GM12878 (cell line): ENCODE results near the gene CYSTM1.

Experiments used
- CHD2 ChIP-seq: IDR thresholded peaks from 2 replicates; pipeline ENCODE4 v1.6.1; 2011; ENCODE audit warnings: low read depth, low read length, improper control_type of control experiment, borderline replicate concordance
- CTCF ChIP-seq, 3 experiments: IDR thresholded peaks in 2 of 3; conservative IDR thresholded peaks in 1 of 3; 2 replicates each; pipeline ENCODE4 v1.5.1; 2011; ENCODE audit warnings: low read depth in 3 of 3, low read length in 3 of 3, mild to moderate bottlenecking in 3 of 3, control low read depth in 2 of 3, moderate library complexity in 2 of 3, inconsistent platforms in 1 of 3, mixed read lengths in 1 of 3; ENCODE audit not compliant: control insufficient read depth in 2 of 3, insufficient read depth in 1 of 3; ENCODE audit errors: extremely low read depth in 1 of 3
- MXI1 ChIP-seq: fragments of 150-350 bp; IDR thresholded peaks from 2 replicates; pipeline ENCODE4 v1.6.1; 2011; ENCODE audit warnings: low read depth, mild to moderate bottlenecking, inconsistent platforms, low read length, improper control_type of control experiment

GRCh38 chr5:140260089-140260656 lies 85.2 kb downstream of the CYSTM1 start:
- TF ChIP-seq MXI1: no peak
- no peak for TF ChIP-seq CHD2
- TF ChIP-seq CTCF (IDR thresholded peaks at IDR 0.05 in 2 of 3, conservative IDR thresholded peaks at IDR 0.05 in 1 of 3; ENCODE audit: control insufficient read depth in 2 of 3, extremely low read depth in 1 of 3, insufficient read depth in 1 of 3, low read depth in 3 of 3, low read length in 3 of 3): no peak
